Measurements from ENCODE around the gene ANKRD13B.

The ANKRD13B gene

DNA sequence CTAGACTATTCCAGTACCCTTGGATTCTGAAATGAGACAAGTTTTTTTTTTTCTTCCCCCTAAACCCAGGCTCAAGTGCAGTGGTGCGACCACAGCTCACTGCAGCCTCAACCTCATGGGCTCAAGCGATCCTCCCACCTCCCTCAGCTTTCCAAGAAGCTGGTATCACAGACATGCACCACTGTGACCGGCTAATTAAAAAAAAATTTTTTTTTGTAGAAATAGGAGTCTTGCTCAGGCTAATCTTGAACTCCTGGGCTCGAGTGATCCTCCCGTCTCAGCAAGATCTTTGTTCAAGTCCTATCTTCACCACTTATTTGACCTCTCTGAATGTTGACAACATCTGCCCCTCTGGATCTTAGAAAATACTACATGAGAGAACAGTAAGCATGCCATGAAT is 56.4 kb downstream of the ANKRD13B start:
- ChIA-PET POLR2A (no interaction called here), CTCF (interaction anchor here (0.7 kb wide), 1 partner anchor 7 kb away, joined by 3 read pairs; no protein-coding TSS in a partner anchor)
- H3K4me3 ChIP-seq (ENCODE audit: low read depth, low read length): no peak overlapping the region
- TF ChIP-seq WT1 (tag by site-specific recombination; IDR thresholded peaks at IDR 0.05) (no peak), ZNF398 (tag by site-specific recombination; IDR thresholded peaks at IDR 0.05) (no peak), ZNF777 (tag by site-specific recombination; IDR thresholded peaks at IDR 0.05; ENCODE audit: borderline replicate concordance) (no peak), ZNF223 (tag by site-specific recombination; IDR thresholded peaks at IDR 0.05) (no peak), HOXC10 (CRISPR knock-in tag; IDR thresholded peaks at IDR 0.05) (no peak), ZNF2 (tag by site-specific recombination; IDR thresholded peaks at IDR 0.05) (no peak), ZNF302 (tag by site-specific recombination; IDR thresholded peaks at IDR 0.05; ENCODE audit: low read depth) (no peak), REST (tag by site-specific recombination; IDR thresholded peaks at IDR 0.05) (no peak), PATZ1 (tag by site-specific recombination; IDR thresholded peaks at IDR 0.05) (no peak), ZNF23 (tag by site-specific recombination; IDR thresholded peaks at IDR 0.05; ENCODE audit: borderline replicate concordance) (no peak), EGR2 (tag by site-specific recombination; IDR thresholded peaks at IDR 0.05; ENCODE audit: low read depth) (no peak), ZNF514 (tag by site-specific recombination; IDR thresholded peaks at IDR 0.05) (no peak), ZNF10 (tag by site-specific recombination; IDR thresholded peaks at IDR 0.05) (no peak)
- TF ChIP-seq, protein P1, sequence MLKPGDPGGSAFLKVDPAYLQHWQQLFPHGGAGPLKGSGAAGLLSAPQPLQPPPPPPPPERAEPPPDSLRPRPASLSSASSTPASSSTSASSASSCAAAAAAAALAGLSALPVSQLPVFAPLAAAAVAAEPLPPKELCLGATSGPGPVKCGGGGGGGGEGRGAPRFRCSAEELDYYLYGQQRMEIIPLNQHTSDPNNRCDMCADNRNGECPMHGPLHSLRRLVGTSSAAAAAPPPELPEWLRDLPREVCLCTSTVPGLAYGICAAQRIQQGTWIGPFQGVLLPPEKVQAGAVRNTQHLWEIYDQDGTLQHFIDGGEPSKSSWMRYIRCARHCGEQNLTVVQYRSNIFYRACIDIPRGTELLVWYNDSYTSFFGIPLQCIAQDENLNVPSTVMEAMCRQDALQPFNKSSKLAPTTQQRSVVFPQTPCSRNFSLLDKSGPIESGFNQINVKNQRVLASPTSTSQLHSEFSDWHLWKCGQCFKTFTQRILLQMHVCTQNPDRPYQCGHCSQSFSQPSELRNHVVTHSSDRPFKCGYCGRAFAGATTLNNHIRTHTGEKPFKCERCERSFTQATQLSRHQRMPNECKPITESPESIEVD (tag by site-specific recombination; IDR thresholded peaks at IDR 0.05): no peak
- H3K9me3 ChIP-seq (ENCODE audit: control insufficient read depth, insufficient read depth, low read depth, low read length): no peaks in the 10 kb centered on the region
- no peak overlapping the region for H3K27ac ChIP-seq (ENCODE audit: extremely low read depth, low read depth, low read length)
- H3K36me3 ChIP-seq (ENCODE audit: control insufficient read depth in 2 of 2, insufficient read depth in 1 of 2, low read length in 2 of 2): peaks cover 5 to 7% of the 10 kb centered on the region in 2 experiments; a peak in 2 of 3 replicates
- no peaks in the 10 kb centered on the region for H3K4me1 ChIP-seq (ENCODE audit: control insufficient read depth, insufficient read depth, low read length)

GRCh38 chr17:29650396-29650795 is 57.5 kb downstream of the ANKRD13B start:
- ChIA-PET CTCF (no interaction called here), POLR2A (no interaction called here)
- H3K36me3 ChIP-seq (ENCODE audit: control insufficient read depth in 2 of 2, insufficient read depth in 1 of 2, low read length in 2 of 2): peaks cover 5 to 7% of the 10 kb centered on the region in 2 experiments; a peak in 2 of 3 replicates
- no peak for TF ChIP-seq KLF1 (tag by site-specific recombination; IDR thresholded peaks at IDR 0.05)
- TF ChIP-seq, protein P2, sequence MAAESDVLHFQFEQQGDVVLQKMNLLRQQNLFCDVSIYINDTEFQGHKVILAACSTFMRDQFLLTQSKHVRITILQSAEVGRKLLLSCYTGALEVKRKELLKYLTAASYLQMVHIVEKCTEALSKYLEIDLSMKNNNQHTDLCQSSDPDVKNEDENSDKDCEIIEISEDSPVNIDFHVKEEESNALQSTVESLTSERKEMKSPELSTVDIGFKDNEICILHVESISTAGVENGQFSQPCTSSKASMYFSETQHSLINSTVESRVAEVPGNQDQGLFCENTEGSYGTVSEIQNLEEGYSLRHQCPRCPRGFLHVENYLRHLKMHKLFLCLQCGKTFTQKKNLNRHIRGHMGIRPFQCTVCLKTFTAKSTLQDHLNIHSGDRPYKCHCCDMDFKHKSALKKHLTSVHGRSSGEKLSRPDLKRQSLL (tag by site-specific recombination; IDR thresholded peaks at IDR 0.05): no peak
- TF ChIP-seq BCL11A (tag by site-specific recombination; IDR thresholded peaks at IDR 0.05; ENCODE audit: low read depth): no peak
- no peak for TF ChIP-seq ZNF837 (tag by site-specific recombination; IDR thresholded peaks at IDR 0.05)
- TF ChIP-seq OVOL3 (tag by site-specific recombination; IDR thresholded peaks at IDR 0.05): no peak
- no peak for TF ChIP-seq ZNF596 (tag by site-specific recombination; IDR thresholded peaks at IDR 0.05)
- TF ChIP-seq, protein P3, sequence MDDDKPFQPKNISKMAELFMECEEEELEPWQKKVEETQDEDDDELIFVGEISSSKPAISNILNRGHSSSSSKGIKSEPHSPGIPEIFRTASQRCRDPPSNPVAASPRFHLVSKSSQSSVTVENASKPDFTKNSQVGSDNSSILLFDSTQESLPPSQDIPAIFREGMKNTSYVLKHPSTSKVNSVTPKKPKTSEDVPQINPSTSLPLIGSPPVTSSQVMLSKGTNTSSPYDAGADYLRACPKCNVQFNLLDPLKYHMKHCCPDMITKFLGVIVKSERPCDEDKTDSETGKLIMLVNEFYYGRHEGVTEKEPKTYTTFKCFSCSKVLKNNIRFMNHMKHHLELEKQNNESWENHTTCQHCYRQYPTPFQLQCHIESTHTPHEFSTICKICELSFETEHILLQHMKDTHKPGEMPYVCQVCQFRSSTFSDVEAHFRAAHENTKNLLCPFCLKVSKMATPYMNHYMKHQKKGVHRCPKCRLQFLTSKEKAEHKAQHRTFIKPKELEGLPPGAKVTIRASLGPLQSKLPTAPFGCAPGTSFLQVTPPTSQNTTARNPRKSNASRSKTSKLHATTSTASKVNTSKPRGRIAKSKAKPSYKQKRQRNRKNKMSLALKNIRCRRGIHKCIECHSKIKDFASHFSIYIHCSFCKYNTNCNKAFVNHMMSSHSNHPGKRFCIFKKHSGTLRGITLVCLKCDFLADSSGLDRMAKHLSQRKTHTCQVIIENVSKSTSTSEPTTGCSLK (tag by site-specific recombination; IDR thresholded peaks at IDR 0.05): no peak
- no peak for TF ChIP-seq ZNF426 (tag by site-specific recombination; IDR thresholded peaks at IDR 0.05)
- no peak for TF ChIP-seq SCRT1 (tag by site-specific recombination; IDR thresholded peaks at IDR 0.05; ENCODE audit: borderline replicate concordance)
- no peak for TF ChIP-seq ZSCAN16 (tag by site-specific recombination; IDR thresholded peaks at IDR 0.05)

More at GRCh38 chr17:29650396-29650795, 57.5 kb downstream of the ANKRD13B start:
- H3K27ac ChIP-seq (ENCODE audit: extremely low read depth, low read depth, low read length): no peak overlapping the region
- no peaks in the 10 kb centered on the region for H3K9me3 ChIP-seq (ENCODE audit: control insufficient read depth, insufficient read depth, low read depth, low read length)
- H3K4me1 ChIP-seq (ENCODE audit: control insufficient read depth, insufficient read depth, low read length): no peaks in the 10 kb centered on the region
- H3K4me3 ChIP-seq (ENCODE audit: low read depth, low read length): no peak overlapping the region
